ENCODE results near the gene ARRDC1. TPM values are rescaled to one million over a fixed set of nuclear protein-coding genes. Genes with fewer than 3 reads are reported as not detected.

The ARRDC1 gene
- total RNA-seq, 3 donors from 2014 or later: 58.1 to 111 (median 100.0) TPM

- TF ChIP-seq CTCF (IDR thresholded peaks at IDR 0.05): no peak
- intact Hi-C loops (cut with DNase I, micrococcal nuclease): no loop called here
- ATAC-seq: no peak
Observed at GRCh38 chr9:137643921-137644320, 38.4 kb downstream of the ARRDC1 start.

GRCh38 chr9:137645211-137645610, 39.7 kb downstream of the ARRDC1 start:
- no peak for TF ChIP-seq CTCF (IDR thresholded peaks at IDR 0.05)
- Histone ChIP-seq H3K4me1 (ENCODE audit: low read depth) (no peaks in the 10 kb centered on the region), H3K9me3 (no peaks in the 10 kb centered on the region), H3K36me3 (ENCODE audit: low read depth) (no peaks in the 10 kb centered on the region), H3K4me3 (no peak overlapping the region)
- no peak for DNase-seq
- intact Hi-C loops (cut with DNase I, micrococcal nuclease): no loop called here
- ATAC-seq: no peak

More at GRCh38 chr9:137643921-137644320, 38.4 kb downstream of the ARRDC1 start:
- no peak for DNase-seq
- no peak overlapping the region for H3K4me3 ChIP-seq
- no peaks in the 10 kb centered on the region for H3K9me3 ChIP-seq
- H3K36me3 ChIP-seq (ENCODE audit: low read depth): no peaks in the 10 kb centered on the region
- no peaks in the 10 kb centered on the region for H3K4me1 ChIP-seq (ENCODE audit: low read depth)

GRCh38 chr9:137646341-137646740, 40.9 kb downstream of the ARRDC1 start:
- no peak for TF ChIP-seq CTCF (IDR thresholded peaks at IDR 0.05)
- ATAC-seq: no peak

GRCh38 chr9:137647096-137647714, 41.7 kb downstream of the ARRDC1 start:
- H3K4me3 ChIP-seq: no peak overlapping the region
- H3K9me3 ChIP-seq: no peaks in the 10 kb centered on the region
- intact Hi-C loops (cut with DNase I, micrococcal nuclease): no loop called here
- no peak for TF ChIP-seq CTCF (IDR thresholded peaks at IDR 0.05)
- H3K36me3 ChIP-seq (ENCODE audit: low read depth): no peaks in the 10 kb centered on the region
- no peaks in the 10 kb centered on the region for H3K4me1 ChIP-seq (ENCODE audit: low read depth)
- ATAC-seq: no peak
- DNase-seq: no peak

More at GRCh38 chr9:137646341-137646740, 40.9 kb downstream of the ARRDC1 start:
- intact Hi-C loops (cut with DNase I, micrococcal nuclease): no loop called here
- DNase-seq: no peak
- Histone ChIP-seq H3K36me3 (ENCODE audit: low read depth) (no peaks in the 10 kb centered on the region), H3K4me3 (no peak overlapping the region), H3K9me3 (no peaks in the 10 kb centered on the region), H3K4me1 (ENCODE audit: low read depth) (no peaks in the 10 kb centered on the region)

GRCh38 chr9:137648396-137648795, 42.9 kb downstream of the ARRDC1 start:
- no peak for TF ChIP-seq CTCF (IDR thresholded peaks at IDR 0.05)
- intact Hi-C loops (cut with DNase I, micrococcal nuclease): no loop called here
- Histone ChIP-seq H3K4me1 (ENCODE audit: low read depth) (no peaks in the 10 kb centered on the region), H3K4me3 (no peak overlapping the region), H3K9me3 (no peaks in the 10 kb centered on the region), H3K36me3 (ENCODE audit: low read depth) (no peaks in the 10 kb centered on the region)
- ATAC-seq (no peak), DNase-seq (no peak)

- no peak for ATAC-seq
Observed at GRCh38 chr9:137649553-137649952, 44.1 kb downstream of the ARRDC1 start.

More at GRCh38 chr9:137649553-137649952, 44.1 kb downstream of the ARRDC1 start:
- Histone ChIP-seq H3K4me1 (ENCODE audit: low read depth) (no peaks in the 10 kb centered on the region), H3K36me3 (ENCODE audit: low read depth) (no peaks in the 10 kb centered on the region), H3K4me3 (no peak overlapping the region), H3K9me3 (no peaks in the 10 kb centered on the region)
- DNase-seq: no peak
- intact Hi-C loops (cut with DNase I, micrococcal nuclease): no loop called here
- no peak for TF ChIP-seq CTCF (IDR thresholded peaks at IDR 0.05)
